Astrocyte of the spinal cord (primary cell): ENCODE results near the gene CRYGB.

Experiments
- DNase-seq: peaks from one replicate; pipeline ENCODE4 v3.0.0; 2011; ENCODE audit warnings: low read depth, low spot score
- H3K4me3 ChIP-seq: 2 replicates; pipeline ENCODE4 v1.5.1; 2011; ENCODE audit warnings: low read depth, mild to moderate bottlenecking, low read length, moderate library complexity
- in situ Hi-C: cut with HindIII; loops from 2 replicates; pipeline ENCODE4 v1.10.0; 2017; ENCODE audit warnings: low sequenced_read_pairs
- TF ChIP-seq, protein P1 (sequence below): IDR thresholded peaks from 2 replicates; pipeline ENCODE4 v1.5.1; 2012; ENCODE audit warnings: low read depth, mild to moderate bottlenecking, low read length, inconsistent platforms

Gene CRYGB

DNA sequence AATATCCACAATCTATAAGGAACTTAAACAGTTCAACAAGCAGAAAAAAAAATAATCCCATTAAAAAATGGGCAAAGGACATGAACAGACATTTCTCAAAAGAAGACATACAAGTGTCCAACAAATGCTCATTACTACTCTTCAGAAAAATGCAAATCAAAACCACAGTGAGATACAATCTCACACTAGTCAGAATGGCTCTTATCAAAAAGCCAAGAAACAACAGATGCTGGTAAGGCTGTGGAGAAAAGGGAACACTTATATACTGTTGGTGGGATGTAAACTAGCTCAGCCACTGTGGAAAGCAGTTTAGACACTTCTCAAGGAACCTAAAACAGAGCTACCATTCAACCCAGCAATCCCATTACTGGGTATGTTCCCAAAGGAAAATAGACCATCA, 7.2 kb upstream of the CRYGB start:
- in situ Hi-C loops, result no loop called here
- TF ChIP-seq, protein P1, sequence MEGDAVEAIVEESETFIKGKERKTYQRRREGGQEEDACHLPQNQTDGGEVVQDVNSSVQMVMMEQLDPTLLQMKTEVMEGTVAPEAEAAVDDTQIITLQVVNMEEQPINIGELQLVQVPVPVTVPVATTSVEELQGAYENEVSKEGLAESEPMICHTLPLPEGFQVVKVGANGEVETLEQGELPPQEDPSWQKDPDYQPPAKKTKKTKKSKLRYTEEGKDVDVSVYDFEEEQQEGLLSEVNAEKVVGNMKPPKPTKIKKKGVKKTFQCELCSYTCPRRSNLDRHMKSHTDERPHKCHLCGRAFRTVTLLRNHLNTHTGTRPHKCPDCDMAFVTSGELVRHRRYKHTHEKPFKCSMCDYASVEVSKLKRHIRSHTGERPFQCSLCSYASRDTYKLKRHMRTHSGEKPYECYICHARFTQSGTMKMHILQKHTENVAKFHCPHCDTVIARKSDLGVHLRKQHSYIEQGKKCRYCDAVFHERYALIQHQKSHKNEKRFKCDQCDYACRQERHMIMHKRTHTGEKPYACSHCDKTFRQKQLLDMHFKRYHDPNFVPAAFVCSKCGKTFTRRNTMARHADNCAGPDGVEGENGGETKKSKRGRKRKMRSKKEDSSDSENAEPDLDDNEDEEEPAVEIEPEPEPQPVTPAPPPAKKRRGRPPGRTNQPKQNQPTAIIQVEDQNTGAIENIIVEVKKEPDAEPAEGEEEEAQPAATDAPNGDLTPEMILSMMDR, result no peak

GRCh38 chr2:208150956-208151355, 5.0 kb upstream of the CRYGB start:
- in situ Hi-C loops, result no loop called here
- TF ChIP-seq, protein P1, result no peak
- no peak for DNase-seq
- no peak overlapping the region for H3K4me3 ChIP-seq

More for the DNA sequence above, 7.2 kb upstream of the CRYGB start:
- H3K4me3 ChIP-seq, result no peak overlapping the region
- DNase-seq, result no peak

DNA sequence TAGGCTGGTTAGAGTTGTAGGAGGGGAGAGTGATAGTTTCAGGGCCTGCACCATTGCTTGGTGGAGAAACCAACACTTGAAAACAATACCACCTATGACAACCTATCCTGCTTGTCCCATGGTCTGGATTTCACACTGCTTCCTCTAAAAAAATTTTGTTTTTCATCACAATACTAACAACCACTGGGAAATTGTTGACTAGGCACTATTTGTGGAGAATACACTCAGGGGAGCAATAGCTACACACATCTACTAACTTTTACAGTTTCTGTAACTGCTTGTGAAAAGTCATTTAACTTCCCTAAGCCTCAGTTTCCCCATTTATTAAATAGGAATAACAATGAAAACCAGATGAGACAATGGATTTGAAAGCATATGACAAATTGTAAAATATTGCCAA, 4.1 kb upstream of the CRYGB start:
- in situ Hi-C loops, result no loop called here
- no peak overlapping the region for H3K4me3 ChIP-seq
- DNase-seq, result no peak
- TF ChIP-seq, protein P1, result no peak

- no peak overlapping the region for H3K4me3 ChIP-seq
- TF ChIP-seq, protein P1, result no peak
- in situ Hi-C loops, result no loop called here
- DNase-seq, result no peak
These were observed 2.8 kb upstream of the CRYGB start for GRCh38 chr2:208148803-208149202.

DNA sequence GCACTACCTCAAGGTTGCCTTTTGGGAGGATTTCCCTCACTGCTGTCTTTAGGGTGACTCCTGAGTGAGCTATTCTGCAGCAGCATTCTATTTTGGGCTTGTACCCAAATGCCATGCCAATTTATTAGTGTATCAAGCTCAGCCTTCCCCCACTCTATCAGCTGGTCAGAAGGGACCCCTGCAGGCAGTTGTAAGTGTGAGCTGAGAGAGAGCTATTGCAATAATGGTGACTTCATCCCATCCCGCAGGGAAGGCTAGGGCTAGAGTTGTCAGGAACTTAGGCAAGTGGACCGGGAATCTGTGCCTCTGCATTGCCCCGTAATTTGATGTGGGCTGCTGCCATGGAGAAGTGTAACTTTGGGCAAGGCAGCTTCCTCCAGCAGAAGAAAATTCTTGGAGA, 1.8 kb upstream of the CRYGB start:
- TF ChIP-seq, protein P1, result no peak
- DNase-seq, result no peak
- in situ Hi-C loops, result no loop called here
- H3K4me3 ChIP-seq, result no peak overlapping the region

- in situ Hi-C loops, result no loop called here
- no peak overlapping the region for H3K4me3 ChIP-seq
- no peak for DNase-seq
- TF ChIP-seq, protein P1, result no peak
These were observed 1.1 kb upstream of the CRYGB start for GRCh38 chr2:208147008-208147407.
